HFF-Myc (cell line): ENCODE results near the gene MYLK.

Experiments
- DNase-seq: peaks from one replicate; pipeline ENCODE4 v3.0.0-alpha.2; 2011; ENCODE audit warnings: low read depth; ENCODE audit errors: extremely low read depth
- H3K4me3 ChIP-seq: replicated peaks from 2 replicates; pipeline ENCODE4 v1.5.1; 2011; ENCODE audit warnings: low read depth, mild to moderate bottlenecking, control low read depth, low read length
- TF ChIP-seq, protein P1 (sequence below): IDR thresholded peaks from 2 replicates; pipeline ENCODE4 v1.5.1; 2012; ENCODE audit warnings: mild to moderate bottlenecking, low read depth, low read length, control low read depth; ENCODE audit errors: missing control alignments

MYLK gene

DNA sequence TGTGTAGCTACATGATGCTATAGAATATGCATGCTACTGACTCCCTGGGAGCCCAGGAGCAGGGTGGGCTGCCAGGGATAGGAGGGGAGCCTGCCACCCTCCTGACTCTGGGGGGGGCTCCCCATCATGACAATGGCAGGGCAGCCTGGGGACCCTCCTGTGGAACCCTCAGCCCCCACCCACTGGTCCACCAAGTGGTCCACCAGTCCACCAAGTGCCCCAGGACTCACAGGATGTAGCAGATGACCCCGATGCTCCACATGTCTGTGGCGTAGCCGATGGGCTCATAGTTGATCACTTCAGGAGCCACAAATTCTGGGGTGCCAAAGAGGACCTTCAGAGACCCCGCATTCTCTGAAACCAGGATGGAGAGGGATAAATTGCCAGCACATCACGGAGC, 246.3 kb downstream of the MYLK start:
- TF ChIP-seq, protein P1, sequence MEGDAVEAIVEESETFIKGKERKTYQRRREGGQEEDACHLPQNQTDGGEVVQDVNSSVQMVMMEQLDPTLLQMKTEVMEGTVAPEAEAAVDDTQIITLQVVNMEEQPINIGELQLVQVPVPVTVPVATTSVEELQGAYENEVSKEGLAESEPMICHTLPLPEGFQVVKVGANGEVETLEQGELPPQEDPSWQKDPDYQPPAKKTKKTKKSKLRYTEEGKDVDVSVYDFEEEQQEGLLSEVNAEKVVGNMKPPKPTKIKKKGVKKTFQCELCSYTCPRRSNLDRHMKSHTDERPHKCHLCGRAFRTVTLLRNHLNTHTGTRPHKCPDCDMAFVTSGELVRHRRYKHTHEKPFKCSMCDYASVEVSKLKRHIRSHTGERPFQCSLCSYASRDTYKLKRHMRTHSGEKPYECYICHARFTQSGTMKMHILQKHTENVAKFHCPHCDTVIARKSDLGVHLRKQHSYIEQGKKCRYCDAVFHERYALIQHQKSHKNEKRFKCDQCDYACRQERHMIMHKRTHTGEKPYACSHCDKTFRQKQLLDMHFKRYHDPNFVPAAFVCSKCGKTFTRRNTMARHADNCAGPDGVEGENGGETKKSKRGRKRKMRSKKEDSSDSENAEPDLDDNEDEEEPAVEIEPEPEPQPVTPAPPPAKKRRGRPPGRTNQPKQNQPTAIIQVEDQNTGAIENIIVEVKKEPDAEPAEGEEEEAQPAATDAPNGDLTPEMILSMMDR, result no peak
- no peak for DNase-seq
- H3K4me3 ChIP-seq, result no peak overlapping the region

DNA sequence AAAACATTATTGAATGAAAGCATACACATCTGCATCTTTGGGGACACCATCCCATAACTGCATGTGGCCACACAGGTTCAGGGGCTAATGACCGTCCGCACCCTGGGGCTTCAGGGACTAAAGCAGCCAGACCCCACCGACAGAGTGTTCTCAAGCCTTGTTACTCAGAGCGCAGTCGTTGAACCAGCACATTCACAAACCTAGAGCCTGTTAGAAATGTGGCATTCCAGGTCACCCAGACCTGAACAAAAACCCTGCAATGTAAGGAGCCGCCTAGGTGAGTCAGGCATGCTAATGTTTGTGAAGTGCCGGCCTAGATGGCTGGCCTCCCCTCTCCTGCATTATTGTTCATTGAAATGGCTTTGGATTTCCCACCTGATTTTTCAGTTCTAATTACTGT, 247.0 kb downstream of the MYLK start:
- DNase-seq, result no peak
- H3K4me3 ChIP-seq, result no peak overlapping the region
- TF ChIP-seq, protein P1, result no peak

DNA sequence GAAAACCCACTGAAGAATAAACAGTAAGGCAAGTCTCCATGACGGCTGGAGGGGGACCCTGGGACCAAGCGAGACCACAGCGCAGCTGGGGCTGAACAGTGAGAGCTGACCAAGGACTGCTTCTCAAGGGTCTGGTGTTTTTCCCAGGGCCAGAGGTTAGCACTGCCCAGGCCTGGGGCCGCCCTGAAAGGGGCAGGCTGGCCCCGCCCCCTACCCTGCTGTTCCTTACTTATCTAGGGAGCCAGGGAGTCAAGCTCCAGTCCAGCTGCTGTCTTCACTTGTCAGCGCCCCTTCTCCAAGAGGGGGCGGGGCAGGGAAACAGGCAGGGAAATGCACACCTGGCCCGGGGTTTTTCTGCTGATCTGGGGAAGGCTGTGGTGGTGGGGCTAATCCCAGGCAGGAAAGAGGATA, 247.7 kb downstream of the MYLK start:
- H3K4me3 ChIP-seq, result no peak overlapping the region
- no peak for DNase-seq
- TF ChIP-seq, protein P1, result no peak

DNA sequence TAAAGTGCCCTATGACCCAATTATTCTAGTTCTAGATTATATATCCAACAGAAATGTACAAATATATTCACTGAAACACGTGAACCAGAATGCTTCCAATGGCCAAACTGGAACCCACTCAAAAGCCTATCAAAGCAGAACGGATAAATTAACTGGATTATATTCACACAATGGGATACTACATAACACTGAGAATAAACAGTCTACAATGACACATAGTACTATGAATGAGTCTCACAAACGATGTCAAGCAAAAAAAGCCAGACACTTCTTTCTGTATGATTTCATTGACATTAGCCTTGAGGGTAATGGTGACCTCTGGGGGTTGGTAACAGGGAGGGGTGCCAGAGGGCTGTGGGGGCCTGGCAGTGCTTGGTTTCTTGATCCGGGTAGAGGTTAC, 248.4 kb downstream of the MYLK start:
- TF ChIP-seq, protein P1, result no peak
- DNase-seq, result no peak
- no peak overlapping the region for H3K4me3 ChIP-seq

DNA sequence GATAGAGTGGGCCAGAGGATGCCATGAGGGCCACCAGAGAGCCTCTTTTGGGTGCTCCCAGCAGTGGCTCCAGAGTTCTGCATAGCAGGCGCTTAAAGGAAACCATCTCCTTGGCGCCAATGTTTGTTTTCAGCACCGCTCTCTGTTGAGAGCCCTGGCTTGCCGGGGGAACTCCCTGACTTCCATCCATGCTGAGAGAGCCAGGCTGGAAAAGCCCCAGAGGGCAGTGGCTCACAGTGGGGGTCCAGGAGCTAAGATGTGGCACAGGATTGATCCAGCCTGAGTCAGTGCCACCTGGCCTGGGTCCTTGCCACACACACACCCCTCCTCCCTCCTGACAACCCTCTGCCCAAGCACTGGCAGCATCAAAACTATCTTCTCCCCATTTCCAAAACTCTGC, 248.9 kb downstream of the MYLK start:
- H3K4me3 ChIP-seq, result no peak overlapping the region
- DNase-seq, result no peak
- TF ChIP-seq, protein P1, result no peak

DNA sequence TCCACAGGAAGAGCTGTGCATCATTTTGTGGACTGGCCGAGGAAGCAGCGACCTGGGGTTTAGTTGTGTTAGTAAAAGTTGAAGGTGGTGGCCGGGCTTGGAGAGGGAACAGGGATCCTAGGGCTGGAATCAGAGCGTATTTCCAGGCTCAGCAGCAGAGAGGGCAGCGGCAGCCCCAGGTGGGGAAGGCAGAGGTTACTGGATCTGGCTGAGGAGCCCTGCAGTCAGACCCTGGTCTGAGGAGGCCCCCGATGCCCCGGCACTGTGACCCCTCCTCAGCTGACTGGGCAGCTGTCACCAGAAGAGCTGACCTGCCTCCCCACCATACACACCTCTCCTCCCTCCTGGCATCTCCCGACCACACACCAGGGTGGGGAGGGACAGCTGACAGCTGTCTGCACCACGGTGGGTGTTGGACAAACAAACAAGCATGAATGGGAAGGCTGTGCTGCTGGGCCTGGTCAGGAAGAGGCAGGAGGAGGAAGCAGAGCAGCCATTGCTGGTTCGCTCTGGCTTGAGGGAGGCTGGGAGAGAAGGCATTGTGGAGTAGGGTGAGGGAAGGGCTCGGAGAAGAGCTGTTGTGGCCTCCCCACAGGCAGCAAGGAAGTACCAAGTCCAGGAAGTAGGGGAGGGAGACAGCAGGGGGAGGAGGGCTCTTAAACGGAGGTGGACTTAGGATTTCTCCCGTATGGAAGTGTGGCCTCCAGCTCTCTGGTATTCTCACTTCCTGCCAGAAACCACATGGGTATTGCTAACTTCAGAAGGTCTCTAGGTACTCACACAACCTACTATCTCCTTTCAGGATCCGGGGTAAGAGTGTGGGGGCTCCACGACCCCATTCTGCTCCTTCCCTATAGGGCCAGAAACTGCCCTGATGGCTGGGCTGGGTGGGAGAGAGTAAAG, 249.7 kb downstream of the MYLK start:
- DNase-seq, result no peak
- TF ChIP-seq, protein P1, result no peak
- no peak overlapping the region for H3K4me3 ChIP-seq
